ENCODE data around the gene HM13. TPM values are rescaled to one million over a fixed set of nuclear protein-coding genes. Genes with fewer than 3 reads are reported as not detected.

Gene HM13
- total and polyA plus RNA-seq, 10 donors = 62.1 to 122 (median 103) TPM

- intact Hi-C loops (cut with DNase I; ENCODE audit: low total_unique reads) = loop anchor here (5.0 kb wide), 1 partner anchor 51 kb away; no protein-coding TSS in a partner anchor
These were observed 46.7 kb downstream of the HM13 start for GRCh38 chr20:31560746-31561598.

GRCh38 chr20:31562241-31562640 is 48.0 kb downstream of the HM13 start:
- peak overlapping the region in 1 of 8 donors; percentile 22 for H3K27ac ChIP-seq
- H3K4me1 ChIP-seq = peaks cover 0 to 36% (median 19%) of the 10 kb centered on the region in 6 donors
- 63 to 81% (median 80%) methylated on average over 1 of the region's 1 CpG for WGBS, 5 donors
- no peaks in the 10 kb centered on the region for H3K9me3 ChIP-seq
- H3K36me3 ChIP-seq = peaks cover 0 to 96% (median 65%) of the 10 kb centered on the region in 6 donors
- no peaks in the 10 kb centered on the region for H3K27me3 ChIP-seq (replicated peaks in 1 of 7)
- no peak for DNase-seq
- intact Hi-C loops (cut with DNase I; ENCODE audit: low total_unique reads) = loop anchor here (5.0 kb wide), 1 partner anchor 50 kb away; no protein-coding TSS in a partner anchor
- TF ChIP-seq CTCF (IDR thresholded peaks at IDR 0.05 in 8 of 11, conservative IDR thresholded peaks at IDR 0.05 in 3 of 11) = no peak
- no peak for TF ChIP-seq POLR2AphosphoS5 (IDR thresholded peaks at IDR 0.05)
- no peak for TF ChIP-seq POLR2A (IDR thresholded peaks at IDR 0.05)
- no peak overlapping the region for H3K4me3 ChIP-seq

More at GRCh38 chr20:31560746-31561598, 46.7 kb downstream of the HM13 start:
- peak overlapping the region in 1 of 8 donors; percentile 26 for H3K4me3 ChIP-seq
- TF ChIP-seq POLR2AphosphoS5 (IDR thresholded peaks at IDR 0.05) (no peak), POLR2A (IDR thresholded peaks at IDR 0.05) (no peak), CTCF (IDR thresholded peaks at IDR 0.05 in 8 of 11, conservative IDR thresholded peaks at IDR 0.05 in 3 of 11) (no peak)
- H3K36me3 ChIP-seq = peaks cover 0 to 96% (median 60%) of the 10 kb centered on the region in 6 donors
- no peak for DNase-seq
- WGBS, 5 donors = 74 to 88% (median 82%) methylated on average over 7 of the region's 7 CpGs
- H3K9me3 ChIP-seq = no peaks in the 10 kb centered on the region
- peaks cover 0 to 32% (median 19%) of the 10 kb centered on the region in 6 donors for H3K4me1 ChIP-seq
- peak overlapping the region in 7 of 8 donors; percentile 39 to 85 (median 79) for H3K27ac ChIP-seq
- no peaks in the 10 kb centered on the region for H3K27me3 ChIP-seq (replicated peaks in 1 of 7)

- intact Hi-C loops (cut with DNase I; ENCODE audit: low total_unique reads) = loop anchor here (5.0 kb wide), 1 partner anchor 48 kb away; no protein-coding TSS in a partner anchor
- peaks cover 0 to 99% (median 71%) of the 10 kb centered on the region in 6 donors for H3K36me3 ChIP-seq
- H3K4me1 ChIP-seq = peaks cover 0 to 54% (median 26%) of the 10 kb centered on the region in 6 donors
- no peak for TF ChIP-seq POLR2AphosphoS5 (IDR thresholded peaks at IDR 0.05)
- no peak for TF ChIP-seq POLR2A (IDR thresholded peaks at IDR 0.05)
- no peak for TF ChIP-seq CTCF (IDR thresholded peaks at IDR 0.05 in 8 of 11, conservative IDR thresholded peaks at IDR 0.05 in 3 of 11)
- H3K27ac ChIP-seq = no peak overlapping the region
- WGBS, 5 donors = 86 to 96% (median 94%) methylated on average over 6 of the region's 6 CpGs
- H3K4me3 ChIP-seq = no peak overlapping the region
- no peak for DNase-seq
- no peaks in the 10 kb centered on the region for H3K9me3 ChIP-seq
- H3K27me3 ChIP-seq (replicated peaks in 1 of 7) = no peaks in the 10 kb centered on the region
These were observed 50.0 kb downstream of the HM13 start for GRCh38 chr20:31564284-31564683.
